A673 (cell line): ENCODE results near the gene TUSC7. TPM values are rescaled to one million over a fixed set of nuclear protein-coding genes. Genes with fewer than 3 reads are reported as not detected.

ENCODE experiments used
- BruUV-seq: library from RNA; stranded (reverse); fragments of 400-500 nt; replicated peaks from 2 replicates; lab custom pipeline; 2021; lab: Mats Ljungman, UMichigan
- CTCF ChIA-PET: fragments of 300-600 bp; sonication (Branson Sonifier 250); formaldehyde crosslinking; loops from one replicate; lab custom pipeline; 2022; ENCODE audit warnings: antibody characterized with exemption; lab: Charles Lee
- POLR2A ChIA-PET: fragments of 300-600 bp; sonication (Branson Sonifier 250); formaldehyde crosslinking; loops from one replicate; lab custom pipeline; 2022; ENCODE audit warnings: antibody characterized with exemption; ENCODE audit not compliant: low non-redundant PET; lab: Charles Lee
- DNase-seq: peaks from one replicate; pipeline ENCODE4 v3.0.0-alpha.2; 2015; ENCODE audit warnings: low spot score
- H3K27ac ChIP-seq: fragments of 200-600 bp; sonication (generic); 2 replicates; pipeline ENCODE4 v1.5.1; 2016; ENCODE audit warnings: mixed run types, low read depth, mild to moderate bottlenecking, mixed read lengths, antibody characterized with exemption, low read length; ENCODE audit not compliant: poor library complexity, severe bottlenecking
- H3K27me3 ChIP-seq: fragments of 200-600 bp; sonication (generic); replicated peaks from 2 replicates; pipeline ENCODE4 v1.6.1; 2017; ENCODE audit warnings: mixed run types, low read depth, mild to moderate bottlenecking, mixed read lengths, antibody characterized with exemption, low read length; ENCODE audit not compliant: insufficient read depth, poor library complexity
- H3K36me3 ChIP-seq: fragments of 200-600 bp; sonication (generic); 2 replicates; pipeline ENCODE4 v1.6.1; 2016; ENCODE audit warnings: mixed run types, mild to moderate bottlenecking, mixed read lengths, antibody characterized with exemption, low read length; ENCODE audit not compliant: insufficient read depth, poor library complexity, severe bottlenecking
- H3K4me1 ChIP-seq: fragments of 200-600 bp; sonication (generic); 2 replicates; pipeline ENCODE4 v1.6.1; 2017; ENCODE audit warnings: mixed run types, mild to moderate bottlenecking, mixed read lengths, antibody characterized with exemption, low read length; ENCODE audit not compliant: insufficient read depth, poor library complexity, severe bottlenecking
- H3K4me3 ChIP-seq: fragments of 200-600 bp; sonication (generic); 2 replicates; pipeline ENCODE4 v1.5.1; 2016; ENCODE audit warnings: low read depth, mixed run types, mild to moderate bottlenecking, mixed read lengths, low read length; ENCODE audit not compliant: poor library complexity, severe bottlenecking
- H3K9me3 ChIP-seq: fragments of 200-600 bp; sonication (generic); 2 replicates; pipeline ENCODE4 v1.6.1; 2016; ENCODE audit warnings: mixed run types, low read depth, mild to moderate bottlenecking, mixed read lengths, antibody characterized with exemption, low read length; ENCODE audit not compliant: poor library complexity, severe bottlenecking
- CTCF ChIP-seq: fragments of 300-800, 200-600 bp; sonication (generic); conservative IDR thresholded peaks from 2 replicates; pipeline ENCODE4 v1.5.1; 2017; ENCODE audit warnings: low read depth, mild to moderate bottlenecking, antibody characterized with exemption, low read length, moderate library complexity, mixed read lengths
- EZH2 ChIP-seq: fragments of 200-600 bp; sonication (generic); IDR thresholded peaks from 2 replicates; pipeline ENCODE4 v1.6.1; 2017; ENCODE audit warnings: borderline replicate concordance, low read depth, mild to moderate bottlenecking, mixed read lengths, antibody characterized with exemption, low read length; ENCODE audit not compliant: poor library complexity, severe bottlenecking
- intact Hi-C: fragments of 100-400 bp; cut with micrococcal nuclease; formaldehyde crosslinking; loops from one replicate; pipeline ENCODE4 v1.10.0; 2022; ENCODE audit not compliant: unreplicated experiment
- total RNA-seq: library from RNA; stranded (reverse); gene quantifications from 2 replicates; pipeline ENCODE4 v1.2.3, GENCODE V29; 2021

The TUSC7 gene
- total RNA-seq, 1 experiment from 2014 or later: not detected

DNA sequence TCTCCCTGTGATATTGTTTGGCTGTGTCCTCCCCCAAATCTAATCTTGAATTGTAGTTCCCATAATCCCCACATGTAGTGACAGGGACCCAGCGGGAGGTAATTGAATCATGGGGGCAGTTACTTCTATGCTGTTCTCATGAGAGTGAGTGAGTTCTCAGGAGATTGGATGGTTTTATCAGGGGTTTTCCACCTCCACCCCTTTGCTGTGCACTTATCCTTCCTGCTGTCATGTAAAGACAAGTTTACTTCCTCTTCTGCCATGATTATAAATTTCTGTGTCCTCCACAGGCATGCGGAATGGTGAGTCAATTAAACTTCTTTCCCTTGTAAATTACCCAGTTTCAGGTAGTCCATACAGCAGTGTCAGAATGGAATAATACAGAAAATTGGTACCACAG lies 24.7 kb downstream of the TUSC7 start:
- ChIA-PET CTCF (no interaction called here), POLR2A (no interaction called here)
- DNase-seq: no peak
- Histone ChIP-seq H3K4me1 (no peaks in the 10 kb centered on the region), H3K4me3 (no peak overlapping the region), H3K36me3 (no peaks in the 10 kb centered on the region), H3K27ac (no peak overlapping the region), H3K9me3 (no peaks in the 10 kb centered on the region), H3K27me3 (no peaks in the 10 kb centered on the region)
- intact Hi-C loops: no loop called here
- no TSS peak for BruUV-seq
- TF ChIP-seq CTCF (no peak), EZH2 (no peak)

DNA sequence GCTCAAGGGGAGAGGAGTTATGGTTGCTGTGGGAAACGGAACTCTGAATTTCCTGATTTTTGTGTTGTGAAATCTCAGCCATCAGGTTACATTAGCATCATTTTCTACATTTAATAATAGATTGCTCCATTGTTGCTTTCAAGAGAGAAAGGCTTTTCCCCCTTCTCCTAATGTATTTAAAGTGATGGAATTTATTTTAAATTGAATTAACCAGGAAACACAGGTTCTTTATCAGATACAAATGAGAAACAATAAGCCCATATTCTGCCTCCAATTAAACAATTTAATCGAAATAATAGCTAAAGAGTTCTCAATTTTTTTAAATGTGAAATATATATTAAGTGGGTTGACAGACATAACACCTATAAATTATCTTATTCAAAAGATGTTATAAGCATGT lies 30.1 kb downstream of the TUSC7 start:
- no peaks in the 10 kb centered on the region for H3K9me3 ChIP-seq
- no peak overlapping the region for H3K27ac ChIP-seq
- no peak for DNase-seq
- H3K4me3 ChIP-seq: no peak overlapping the region
- POLR2A ChIA-PET: no interaction called here
- no peak for TF ChIP-seq EZH2
- TF ChIP-seq CTCF: no peak
- intact Hi-C loops: no loop called here
- no TSS peak for BruUV-seq
- H3K4me1 ChIP-seq: no peaks in the 10 kb centered on the region
- no peaks in the 10 kb centered on the region for H3K36me3 ChIP-seq
- CTCF ChIA-PET: no interaction called here
- peaks cover 11% of the 10 kb centered on the region for H3K27me3 ChIP-seq

GRCh38 chr3:116740293-116740692 lies 30.7 kb downstream of the TUSC7 start:
- POLR2A ChIA-PET: no interaction called here
- H3K4me3 ChIP-seq: no peak overlapping the region
- DNase-seq: no peak
- H3K27me3 ChIP-seq: peaks cover 11% of the 10 kb centered on the region
- TF ChIP-seq CTCF: no peak
- no peak for TF ChIP-seq EZH2
- H3K4me1 ChIP-seq: no peaks in the 10 kb centered on the region
- intact Hi-C loops: no loop called here
- no peaks in the 10 kb centered on the region for H3K36me3 ChIP-seq
- H3K27ac ChIP-seq: no peak overlapping the region
- CTCF ChIA-PET: no interaction called here
- no peaks in the 10 kb centered on the region for H3K9me3 ChIP-seq
- BruUV-seq: no TSS peak
